Neural cell (in vitro differentiated cells): ENCODE data around the gene HECTD1. TPM values are rescaled to one million over a fixed set of nuclear protein-coding genes. Genes with fewer than 3 reads are reported as not detected.

Experiments
- H2AFZ ChIP-seq: fragments of 200-600, 300-800 bp; sonication (generic), shearing (Covaris generic); 2 replicates; pipeline ENCODE4 v1.6.0; 2014; ENCODE audit warnings: low read depth, mild to moderate bottlenecking, antibody characterized with exemption, low read length, moderate library complexity
- H3F3A ChIP-seq: fragments of 200-600 bp; shearing (Covaris generic); 2 replicates; pipeline ENCODE4 v1.6.1; 2016; ENCODE audit warnings: mild to moderate bottlenecking, moderate library complexity, mixed read lengths, antibody characterized with exemption, low read length; ENCODE audit not compliant: insufficient read depth, poor library complexity, severe bottlenecking
- H3K27ac ChIP-seq: fragments of 200-600, 300-800 bp; sonication (generic), shearing (Covaris generic); 2 replicates; pipeline ENCODE4 v1.5.1; 2014; ENCODE audit warnings: mild to moderate bottlenecking, low read length, moderate library complexity
- H3K27me3 ChIP-seq: fragments of 300-800, 200-600 bp; sonication (generic), shearing (Covaris generic); 2 replicates; pipeline ENCODE4 v1.6.0; 2014; ENCODE audit warnings: mild to moderate bottlenecking, low read depth, low read length, moderate library complexity; ENCODE audit not compliant: insufficient read depth
- H3K36me3 ChIP-seq: fragments of 300-800, 200-600 bp; sonication (generic), shearing (Covaris generic); 2 replicates; pipeline ENCODE4 v1.5.1; 2014; ENCODE audit warnings: mild to moderate bottlenecking, antibody characterized with exemption, low read length, moderate library complexity; ENCODE audit not compliant: insufficient read depth
- H3K4me2 ChIP-seq: fragments of 300-800, 200-600 bp; sonication (generic), shearing (Covaris generic); 2 replicates; pipeline ENCODE4 v1.6.0; 2014; ENCODE audit warnings: mild to moderate bottlenecking, low read length
- H3K4me3 ChIP-seq: fragments of 300-800, 200-600 bp; sonication (generic), shearing (Covaris generic); 2 replicates; pipeline ENCODE4 v1.5.1; 2014; ENCODE audit warnings: mild to moderate bottlenecking, low read length, moderate library complexity
- H3K79me2 ChIP-seq: fragments of 200-600 bp; shearing (Covaris generic); replicated peaks from 2 replicates; pipeline ENCODE4 v1.6.0; 2014; ENCODE audit warnings: mild to moderate bottlenecking, low read length, moderate library complexity; ENCODE audit not compliant: insufficient read depth
- H3K9ac ChIP-seq: fragments of 300-800, 200-600 bp; sonication (generic), shearing (Covaris generic); 2 replicates; pipeline ENCODE4 v1.6.1; 2016; ENCODE audit warnings: mild to moderate bottlenecking, low read length, mixed read lengths
- H3K9me2 ChIP-seq: fragments of 200-600 bp; shearing (Covaris generic); 2 replicates; pipeline ENCODE4 v1.6.1; 2016; ENCODE audit warnings: mild to moderate bottlenecking, low read length, mixed read lengths; ENCODE audit not compliant: insufficient read depth
- H3K9me3 ChIP-seq: fragments of 200-600, 300-800 bp; sonication (generic), shearing (Covaris generic); 2 replicates; pipeline ENCODE4 v1.6.1; 2016; ENCODE audit warnings: mild to moderate bottlenecking, mixed run types, low read length, moderate library complexity, mixed read lengths
- H4K20me1 ChIP-seq: fragments of 200-600 bp; shearing (Covaris generic); 2 replicates; pipeline ENCODE4 v1.6.1; 2016; ENCODE audit warnings: mild to moderate bottlenecking, mixed run types; ENCODE audit not compliant: insufficient read depth
- EP300 ChIP-seq: fragments of 450-650 bp; conservative IDR thresholded peaks from 2 replicates; pipeline ENCODE4 v1.6.1; 2014; ENCODE audit warnings: antibody characterized with exemption, mild to moderate bottlenecking, moderate library complexity; ENCODE audit not compliant: poor library complexity, severe bottlenecking
- EZH2 ChIP-seq: fragments of 200-600, 300-800 bp; shearing (Covaris generic), sonication (generic); IDR thresholded peaks from 2 replicates; pipeline ENCODE4 v1.6.1; 2014; ENCODE audit warnings: antibody characterized with exemption, low read length, borderline replicate concordance, mild to moderate bottlenecking; ENCODE audit not compliant: insufficient read depth, poor library complexity, severe bottlenecking
- MXI1 ChIP-seq: fragments of 450-650 bp; conservative IDR thresholded peaks from 2 replicates; pipeline ENCODE4 v1.6.1; 2014; ENCODE audit warnings: antibody characterized with exemption, mild to moderate bottlenecking; ENCODE audit not compliant: poor library complexity, severe bottlenecking
- POLR2AphosphoS5 ChIP-seq: IDR thresholded peaks from 2 replicates; pipeline ENCODE4 v1.6.1; 2012
- RAD21 ChIP-seq: fragments of 450-650 bp; conservative IDR thresholded peaks from 2 replicates; pipeline ENCODE4 v1.6.1; 2014; ENCODE audit warnings: antibody characterized with exemption, mild to moderate bottlenecking, moderate library complexity
- SMC3 ChIP-seq: fragments of 450-650 bp; conservative IDR thresholded peaks from 2 replicates; pipeline ENCODE4 v1.6.1; 2014; ENCODE audit warnings: antibody characterized with exemption, mild to moderate bottlenecking, moderate library complexity; ENCODE audit not compliant: poor library complexity
- TAF1 ChIP-seq: IDR thresholded peaks from 2 replicates; pipeline ENCODE4 v1.6.1; 2012; ENCODE audit warnings: low read depth
- polyA plus RNA-seq: library from polyadenylated mRNA; depleted of rRNA; stranded (reverse); fragments of >200 nt; gene quantifications from 2 replicates; pipeline ENCODE4 v1.2.3, GENCODE V29; 2014
- TF ChIP-seq, protein P1 (sequence below): IDR thresholded peaks from 2 replicates; pipeline ENCODE4 v1.6.1; 2012; ENCODE audit warnings: borderline replicate concordance
- TF ChIP-seq, protein P2 (sequence below): fragments of 450-650 bp; IDR thresholded peaks from 2 replicates; pipeline ENCODE4 v1.5.1; 2014; ENCODE audit warnings: antibody characterized with exemption, mild to moderate bottlenecking, moderate library complexity; ENCODE audit not compliant: poor library complexity, severe bottlenecking

Gene HECTD1
- polyA plus RNA-seq, 1 donor from 2014 or later: 144 TPM

DNA sequence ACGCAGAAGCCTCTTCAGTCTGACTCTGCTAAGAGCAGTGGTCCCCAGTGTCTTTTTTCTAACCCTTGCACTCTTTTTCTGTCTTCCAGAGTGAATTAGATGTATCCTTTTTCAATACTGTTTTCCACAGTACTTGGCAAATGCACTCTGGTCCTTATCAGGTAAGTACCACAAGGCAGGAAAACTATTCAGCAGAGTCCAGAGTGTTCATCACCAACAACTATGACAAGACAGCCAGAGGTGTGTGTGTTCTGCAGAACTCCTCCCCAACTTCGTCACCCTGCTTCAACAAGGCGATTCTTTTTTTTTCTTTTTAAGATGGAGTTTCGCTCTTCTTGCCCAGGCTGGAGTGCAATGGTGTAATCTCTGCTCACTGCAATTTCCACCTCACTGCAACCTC lies 127.1 kb downstream of the HECTD1 start:
- Histone ChIP-seq H2AFZ (no peak overlapping the region), H4K20me1 (no peaks in the 10 kb centered on the region), H3K9ac (no peak overlapping the region), H3K9me2 (no peaks in the 10 kb centered on the region), H3K79me2 (no peaks in the 10 kb centered on the region), H3K36me3 (no peaks in the 10 kb centered on the region), H3K4me3 (no peak overlapping the region), H3K4me2 (no peak overlapping the region), H3K27me3 (no peaks in the 10 kb centered on the region), H3K9me3 (no peaks in the 10 kb centered on the region), H3F3A (no peaks in the 10 kb centered on the region), H3K27ac (no peak overlapping the region)
- TF ChIP-seq EP300 (no peak), MXI1 (no peak), TAF1 (no peak), POLR2AphosphoS5 (no peak), EZH2 (no peak), SMC3 (no peak), RAD21 (no peak)
- TF ChIP-seq, protein P1, sequence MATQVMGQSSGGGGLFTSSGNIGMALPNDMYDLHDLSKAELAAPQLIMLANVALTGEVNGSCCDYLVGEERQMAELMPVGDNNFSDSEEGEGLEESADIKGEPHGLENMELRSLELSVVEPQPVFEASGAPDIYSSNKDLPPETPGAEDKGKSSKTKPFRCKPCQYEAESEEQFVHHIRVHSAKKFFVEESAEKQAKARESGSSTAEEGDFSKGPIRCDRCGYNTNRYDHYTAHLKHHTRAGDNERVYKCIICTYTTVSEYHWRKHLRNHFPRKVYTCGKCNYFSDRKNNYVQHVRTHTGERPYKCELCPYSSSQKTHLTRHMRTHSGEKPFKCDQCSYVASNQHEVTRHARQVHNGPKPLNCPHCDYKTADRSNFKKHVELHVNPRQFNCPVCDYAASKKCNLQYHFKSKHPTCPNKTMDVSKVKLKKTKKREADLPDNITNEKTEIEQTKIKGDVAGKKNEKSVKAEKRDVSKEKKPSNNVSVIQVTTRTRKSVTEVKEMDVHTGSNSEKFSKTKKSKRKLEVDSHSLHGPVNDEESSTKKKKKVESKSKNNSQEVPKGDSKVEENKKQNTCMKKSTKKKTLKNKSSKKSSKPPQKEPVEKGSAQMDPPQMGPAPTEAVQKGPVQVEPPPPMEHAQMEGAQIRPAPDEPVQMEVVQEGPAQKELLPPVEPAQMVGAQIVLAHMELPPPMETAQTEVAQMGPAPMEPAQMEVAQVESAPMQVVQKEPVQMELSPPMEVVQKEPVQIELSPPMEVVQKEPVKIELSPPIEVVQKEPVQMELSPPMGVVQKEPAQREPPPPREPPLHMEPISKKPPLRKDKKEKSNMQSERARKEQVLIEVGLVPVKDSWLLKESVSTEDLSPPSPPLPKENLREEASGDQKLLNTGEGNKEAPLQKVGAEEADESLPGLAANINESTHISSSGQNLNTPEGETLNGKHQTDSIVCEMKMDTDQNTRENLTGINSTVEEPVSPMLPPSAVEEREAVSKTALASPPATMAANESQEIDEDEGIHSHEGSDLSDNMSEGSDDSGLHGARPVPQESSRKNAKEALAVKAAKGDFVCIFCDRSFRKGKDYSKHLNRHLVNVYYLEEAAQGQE: no peak
- TF ChIP-seq, protein P2, sequence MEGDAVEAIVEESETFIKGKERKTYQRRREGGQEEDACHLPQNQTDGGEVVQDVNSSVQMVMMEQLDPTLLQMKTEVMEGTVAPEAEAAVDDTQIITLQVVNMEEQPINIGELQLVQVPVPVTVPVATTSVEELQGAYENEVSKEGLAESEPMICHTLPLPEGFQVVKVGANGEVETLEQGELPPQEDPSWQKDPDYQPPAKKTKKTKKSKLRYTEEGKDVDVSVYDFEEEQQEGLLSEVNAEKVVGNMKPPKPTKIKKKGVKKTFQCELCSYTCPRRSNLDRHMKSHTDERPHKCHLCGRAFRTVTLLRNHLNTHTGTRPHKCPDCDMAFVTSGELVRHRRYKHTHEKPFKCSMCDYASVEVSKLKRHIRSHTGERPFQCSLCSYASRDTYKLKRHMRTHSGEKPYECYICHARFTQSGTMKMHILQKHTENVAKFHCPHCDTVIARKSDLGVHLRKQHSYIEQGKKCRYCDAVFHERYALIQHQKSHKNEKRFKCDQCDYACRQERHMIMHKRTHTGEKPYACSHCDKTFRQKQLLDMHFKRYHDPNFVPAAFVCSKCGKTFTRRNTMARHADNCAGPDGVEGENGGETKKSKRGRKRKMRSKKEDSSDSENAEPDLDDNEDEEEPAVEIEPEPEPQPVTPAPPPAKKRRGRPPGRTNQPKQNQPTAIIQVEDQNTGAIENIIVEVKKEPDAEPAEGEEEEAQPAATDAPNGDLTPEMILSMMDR: no peak

DNA sequence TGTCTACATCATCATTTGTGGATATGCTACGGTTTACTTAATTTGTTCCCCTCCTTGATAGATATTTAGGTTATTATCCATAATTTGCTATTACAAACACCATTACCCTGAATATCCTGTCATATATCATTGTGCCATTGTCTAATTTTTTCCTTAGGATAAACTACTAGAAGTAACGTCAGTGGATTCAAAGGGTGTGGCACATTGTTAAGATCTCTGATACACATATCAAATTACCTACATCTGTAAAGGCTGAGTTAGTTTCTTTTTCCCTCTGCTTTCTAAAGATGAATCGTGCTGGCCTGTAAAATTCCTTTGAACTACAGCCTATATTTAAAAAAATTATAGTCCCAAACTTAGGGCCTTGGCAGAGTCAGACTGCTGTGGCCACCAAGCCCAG lies 127.5 kb downstream of the HECTD1 start:
- Histone ChIP-seq H3K9me2 (no peaks in the 10 kb centered on the region), H3K27ac (no peak overlapping the region), H3K4me2 (no peak overlapping the region), H3K4me3 (no peak overlapping the region), H3K27me3 (no peaks in the 10 kb centered on the region), H3K9me3 (no peaks in the 10 kb centered on the region), H3K9ac (no peak overlapping the region), H3K79me2 (no peaks in the 10 kb centered on the region), H3F3A (no peaks in the 10 kb centered on the region), H4K20me1 (no peaks in the 10 kb centered on the region), H2AFZ (no peak overlapping the region), H3K36me3 (no peaks in the 10 kb centered on the region)
- TF ChIP-seq RAD21 (no peak), SMC3 (no peak), EP300 (no peak), TAF1 (no peak), MXI1 (no peak)
- TF ChIP-seq, protein P2: no peak
